PC-3 (cell line): ENCODE results near the gene CTNNA2. TPM values are rescaled to one million over a fixed set of nuclear protein-coding genes. Genes with fewer than 3 reads are reported as not detected.

Experiments
- ATAC-seq: fragments of 200-7000 bp; cut with Tn5 transposase; 2 replicates; pipeline ENCODE4 v1.9.1; 2020; ENCODE audit warnings: mild to moderate bottlenecking, moderate library complexity
- BruUV-seq: library from RNA; stranded (reverse); fragments of 400-500 nt; replicated peaks from 2 replicates; lab custom pipeline; 2021; lab: Mats Ljungman, UMichigan
- CTCF ChIA-PET: fragments of 300-600 bp; sonication (Branson Sonifier 250); formaldehyde crosslinking; loops from one replicate; lab custom pipeline; 2022; ENCODE audit warnings: antibody characterized with exemption; lab: Charles Lee
- POLR2A ChIA-PET: fragments of 300-600 bp; sonication (Branson Sonifier 250); formaldehyde crosslinking; loops from one replicate; lab custom pipeline; 2022; ENCODE audit warnings: antibody characterized with exemption; ENCODE audit not compliant: unreplicated experiment; lab: Charles Lee
- DNase-seq: peaks from one replicate; pipeline ENCODE4 v3.0.0-alpha.2; 2015
- H2AFZ ChIP-seq: fragments of 300-600 bp; sonication (generic); 2 replicates; pipeline ENCODE4 v1.6.0; 2016; ENCODE audit warnings: antibody characterized with exemption, low read length
- H3F3A ChIP-seq: fragments of 300-600 bp; sonication (generic); one replicate; pipeline ENCODE4 v1.6.0; 2017; ENCODE audit warnings: antibody characterized with exemption, low read length, control low read depth, mild to moderate bottlenecking; ENCODE audit not compliant: unreplicated experiment
- H3K27ac ChIP-seq: fragments of 300-600 bp; sonication (generic); 2 replicates; pipeline ENCODE4 v1.5.1; 2016; ENCODE audit warnings: mild to moderate bottlenecking, low read length
- H3K27me3 ChIP-seq: fragments of 300-600 bp; sonication (generic); 2 replicates; pipeline ENCODE4 v1.6.1; 2016; ENCODE audit warnings: low read length, mixed read lengths
- H3K36me3 ChIP-seq: fragments of 300-600 bp; sonication (generic); 2 replicates; pipeline ENCODE4 v1.6.1; 2016; ENCODE audit warnings: low read depth, mixed run types, low read length, mixed read lengths
- H3K4me1 ChIP-seq: fragments of 300-600 bp; sonication (generic); 2 replicates; pipeline ENCODE4 v1.5.1; 2016; ENCODE audit warnings: low read length; ENCODE audit not compliant: insufficient read depth
- H3K4me2 ChIP-seq: fragments of 300-600 bp; sonication (generic); 2 replicates; pipeline ENCODE4 v1.6.0; 2016; ENCODE audit warnings: low read length
- H3K4me3 ChIP-seq: fragments of 300-600 bp; sonication (generic); 2 replicates; pipeline ENCODE4 v1.5.1; 2016; ENCODE audit warnings: mild to moderate bottlenecking, low read length, mixed read lengths
- H3K79me2 ChIP-seq: fragments of 300-600 bp; sonication (generic); 2 replicates; pipeline ENCODE4 v1.6.1; 2017; ENCODE audit warnings: low read length, mixed read lengths
- H3K9ac ChIP-seq: fragments of 300-600 bp; sonication (generic); 2 replicates; pipeline ENCODE4 v1.6.0; 2016; ENCODE audit warnings: mild to moderate bottlenecking, low read length
- H3K9me2 ChIP-seq: fragments of 300-600 bp; sonication (generic); replicated peaks from 2 replicates; pipeline ENCODE4 v1.6.1; 2016; ENCODE audit warnings: mixed run types, low read length, mixed read lengths
- H3K9me3 ChIP-seq: fragments of 300-600 bp; sonication (generic); 2 replicates; pipeline ENCODE4 v1.6.1; 2016; ENCODE audit warnings: low read length, mixed read lengths
- H4K20me1 ChIP-seq: fragments of 300-600 bp; sonication (generic); 2 replicates; pipeline ENCODE4 v1.6.1; 2016; ENCODE audit warnings: low read length, mixed read lengths
- EZH2 ChIP-seq: fragments of 300-600 bp; sonication (generic); IDR thresholded peaks from one replicate; pipeline ENCODE4 v1.6.1; 2017; ENCODE audit warnings: antibody characterized with exemption, mild to moderate bottlenecking, low read length; ENCODE audit not compliant: unreplicated experiment
- EZH2phosphoT487 ChIP-seq: fragments of 300-600 bp; sonication (generic); IDR thresholded peaks from 2 replicates; pipeline ENCODE4 v1.6.1; 2018; ENCODE audit warnings: mild to moderate bottlenecking, antibody characterized with exemption, low read length, borderline replicate concordance
- intact Hi-C: fragments of 100-400 bp; cut with micrococcal nuclease; formaldehyde crosslinking; loops from 2 replicates; pipeline ENCODE4 v1.9.0; 2023
- total RNA-seq: library from RNA; depleted of rRNA; stranded (reverse); fragments of >200 nt; gene quantifications from 2 replicates; pipeline ENCODE4 v1.2.3, GENCODE V29; 2014
- TF ChIP-seq, protein P1 (sequence below): fragments of 300-600 bp; sonication (generic); conservative IDR thresholded peaks from 2 replicates; pipeline ENCODE4 v1.5.1; 2017; ENCODE audit warnings: antibody characterized with exemption, low read depth, mild to moderate bottlenecking, low read length

Gene CTNNA2
- total RNA-seq, 1 experiment from 2014 or later = not detected

- Histone ChIP-seq H3K4me2 (no peak overlapping the region), H3K9me3 (no peaks in the 10 kb centered on the region), H3F3A (no peaks in the 10 kb centered on the region), H3K36me3 (no peaks in the 10 kb centered on the region), H3K9ac (no peak overlapping the region), H3K9me2 (no peaks in the 10 kb centered on the region), H4K20me1 (no peaks in the 10 kb centered on the region), H3K4me3 (no peak overlapping the region), H3K4me1 (no peaks in the 10 kb centered on the region), H3K27ac (no peak overlapping the region), H3K79me2 (no peaks in the 10 kb centered on the region), H3K27me3 (no peaks in the 10 kb centered on the region), H2AFZ (no peak overlapping the region)
- CTCF ChIA-PET = no interaction called here
- intact Hi-C loops = no loop called here
- no TSS peak for BruUV-seq
- TF ChIP-seq EZH2phosphoT487 = no peak
- TF ChIP-seq, protein P1, sequence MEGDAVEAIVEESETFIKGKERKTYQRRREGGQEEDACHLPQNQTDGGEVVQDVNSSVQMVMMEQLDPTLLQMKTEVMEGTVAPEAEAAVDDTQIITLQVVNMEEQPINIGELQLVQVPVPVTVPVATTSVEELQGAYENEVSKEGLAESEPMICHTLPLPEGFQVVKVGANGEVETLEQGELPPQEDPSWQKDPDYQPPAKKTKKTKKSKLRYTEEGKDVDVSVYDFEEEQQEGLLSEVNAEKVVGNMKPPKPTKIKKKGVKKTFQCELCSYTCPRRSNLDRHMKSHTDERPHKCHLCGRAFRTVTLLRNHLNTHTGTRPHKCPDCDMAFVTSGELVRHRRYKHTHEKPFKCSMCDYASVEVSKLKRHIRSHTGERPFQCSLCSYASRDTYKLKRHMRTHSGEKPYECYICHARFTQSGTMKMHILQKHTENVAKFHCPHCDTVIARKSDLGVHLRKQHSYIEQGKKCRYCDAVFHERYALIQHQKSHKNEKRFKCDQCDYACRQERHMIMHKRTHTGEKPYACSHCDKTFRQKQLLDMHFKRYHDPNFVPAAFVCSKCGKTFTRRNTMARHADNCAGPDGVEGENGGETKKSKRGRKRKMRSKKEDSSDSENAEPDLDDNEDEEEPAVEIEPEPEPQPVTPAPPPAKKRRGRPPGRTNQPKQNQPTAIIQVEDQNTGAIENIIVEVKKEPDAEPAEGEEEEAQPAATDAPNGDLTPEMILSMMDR = no peak
- TF ChIP-seq EZH2 = no peak
- ATAC-seq (no peak), DNase-seq (no peak)
- POLR2A ChIA-PET = no interaction called here
Measured at GRCh38 chr2:79740879-79741443, 228.1 kb downstream of the CTNNA2 start.

DNA sequence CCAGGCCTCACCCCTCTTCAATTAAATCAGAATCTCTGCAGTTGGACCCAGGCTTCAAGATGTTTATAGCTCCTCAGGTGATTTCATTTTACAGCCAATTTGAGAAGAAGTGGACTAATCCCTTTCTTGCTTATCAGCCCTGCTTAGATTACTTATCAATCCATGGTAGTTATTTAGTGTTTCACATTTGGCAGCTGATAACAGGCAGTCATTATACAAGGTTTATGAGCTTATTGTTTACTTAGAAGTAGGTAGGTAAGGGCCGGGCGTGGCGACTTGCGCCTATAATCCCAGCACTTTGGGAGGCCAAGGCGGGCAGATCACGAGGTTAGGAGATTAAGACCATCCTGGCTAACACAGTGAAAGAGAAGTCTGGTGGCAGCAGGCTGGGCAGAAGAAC lies 237.5 kb downstream of the CTNNA2 start:
- no peak overlapping the region for H3K27ac ChIP-seq
- intact Hi-C loops = no loop called here
- no peak overlapping the region for H3K4me3 ChIP-seq
- H3K27me3 ChIP-seq = no peaks in the 10 kb centered on the region
- no peak overlapping the region for H2AFZ ChIP-seq
- H3F3A ChIP-seq = no peaks in the 10 kb centered on the region
- no peaks in the 10 kb centered on the region for H3K36me3 ChIP-seq
- no peaks in the 10 kb centered on the region for H4K20me1 ChIP-seq
- H3K79me2 ChIP-seq = no peaks in the 10 kb centered on the region
- TF ChIP-seq, protein P1 = no peak
- no peak for TF ChIP-seq EZH2phosphoT487
- TF ChIP-seq EZH2 = no peak
- no peak overlapping the region for H3K4me2 ChIP-seq
- no peak for ATAC-seq
- ChIA-PET POLR2A (no interaction called here), CTCF (no interaction called here)
- BruUV-seq = no TSS peak
- 0 out of 2 replicates have a peak, but pooled peaks cover 6% of the 10 kb centered on the region for H3K9me3 ChIP-seq
- DNase-seq = no peak
- no peaks in the 10 kb centered on the region for H3K4me1 ChIP-seq
- H3K9me2 ChIP-seq = no peaks in the 10 kb centered on the region
- no peak overlapping the region for H3K9ac ChIP-seq

- no peaks in the 10 kb centered on the region for H3K27me3 ChIP-seq
- H2AFZ ChIP-seq = no peak overlapping the region
- H3K27ac ChIP-seq = no peak overlapping the region
- TF ChIP-seq, protein P1 = no peak
- TF ChIP-seq EZH2 (no peak), EZH2phosphoT487 (no peak)
- no peaks in the 10 kb centered on the region for H3K4me1 ChIP-seq
- intact Hi-C loops = no loop called here
- no peaks in the 10 kb centered on the region for H3F3A ChIP-seq
- H3K4me3 ChIP-seq = no peak overlapping the region
- POLR2A ChIA-PET = no interaction called here
- no peaks in the 10 kb centered on the region for H4K20me1 ChIP-seq
- peaks cover 12% of the 10 kb centered on the region; the same call in 1 of the 2 replicates for H3K9me3 ChIP-seq
- H3K79me2 ChIP-seq = no peaks in the 10 kb centered on the region
- ATAC-seq (no peak), DNase-seq (no peak)
- no peaks in the 10 kb centered on the region for H3K9me2 ChIP-seq
- no peak overlapping the region for H3K9ac ChIP-seq
- H3K36me3 ChIP-seq = no peaks in the 10 kb centered on the region
- BruUV-seq = no TSS peak
- CTCF ChIA-PET = no interaction called here
- H3K4me2 ChIP-seq = no peak overlapping the region
Measured at GRCh38 chr2:79757526-79757925, 244.7 kb downstream of the CTNNA2 start.
